OCI-LY1 (cell line): Measurements from ENCODE around the gene FDX2.

Experiments used
- CTCF ChIP-seq: fragments of 200-600 bp; sonication (generic), shearing (Covaris generic); IDR thresholded peaks from 2 replicates; pipeline ENCODE4 v1.5.1; 2017; ENCODE audit warnings: mild to moderate bottlenecking, antibody characterized with exemption, low read length, moderate library complexity, mixed read lengths
- EZH2 ChIP-seq: fragments of 200-600 bp; sonication (generic), shearing (Covaris generic); IDR thresholded peaks from 2 replicates; pipeline ENCODE4 v1.8.0; 2017; ENCODE audit warnings: borderline replicate concordance, mixed run types, mild to moderate bottlenecking, antibody characterized with exemption, low read length, moderate library complexity, mixed read lengths

- no peak for TF ChIP-seq CTCF
- TF ChIP-seq EZH2 = no peak
These were observed 47.7 kb downstream of the FDX2 start for GRCh38 chr19:10268071-10268470.
